LHCN-M2 (cell line): ENCODE results near the gene FAM181A. TPM values are rescaled to one million over a fixed set of nuclear protein-coding genes. Genes with fewer than 3 reads are reported as not detected.

ENCODE experiments used
- DNase-seq: peaks from one replicate; pipeline ENCODE4 v3.0.0-alpha.2; 2012; ENCODE audit warnings: low read depth
- total RNA-seq: library from RNA; depleted of rRNA; stranded (reverse); fragments of >200 nt; gene quantifications from 2 replicates; pipeline ENCODE4 v1.2.3, GENCODE V29; 2014

Gene FAM181A
- total RNA-seq, 1 experiment from 2014 or later = not detected

DNA sequence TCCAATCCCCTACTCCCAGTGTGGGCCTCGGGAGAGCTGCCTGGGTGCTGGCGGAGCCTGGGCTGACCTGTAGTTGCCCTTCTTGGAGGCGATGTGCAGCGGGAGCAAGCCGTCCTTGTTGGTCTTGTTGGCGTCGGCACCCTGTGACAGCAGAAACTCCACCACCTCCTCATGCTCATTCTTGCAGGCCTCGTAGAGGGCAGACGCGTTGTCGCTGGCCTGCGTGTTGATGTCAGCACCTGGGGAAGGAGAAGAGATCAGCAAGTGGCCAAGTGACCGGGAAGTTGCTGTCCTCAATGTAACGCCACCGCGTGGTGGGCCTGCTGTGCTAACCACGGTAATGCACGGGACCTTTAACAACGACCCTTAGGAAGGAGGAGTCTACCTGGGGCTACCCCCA is 20.1 kb downstream of the FAM181A start:
- no peak for DNase-seq

DNA sequence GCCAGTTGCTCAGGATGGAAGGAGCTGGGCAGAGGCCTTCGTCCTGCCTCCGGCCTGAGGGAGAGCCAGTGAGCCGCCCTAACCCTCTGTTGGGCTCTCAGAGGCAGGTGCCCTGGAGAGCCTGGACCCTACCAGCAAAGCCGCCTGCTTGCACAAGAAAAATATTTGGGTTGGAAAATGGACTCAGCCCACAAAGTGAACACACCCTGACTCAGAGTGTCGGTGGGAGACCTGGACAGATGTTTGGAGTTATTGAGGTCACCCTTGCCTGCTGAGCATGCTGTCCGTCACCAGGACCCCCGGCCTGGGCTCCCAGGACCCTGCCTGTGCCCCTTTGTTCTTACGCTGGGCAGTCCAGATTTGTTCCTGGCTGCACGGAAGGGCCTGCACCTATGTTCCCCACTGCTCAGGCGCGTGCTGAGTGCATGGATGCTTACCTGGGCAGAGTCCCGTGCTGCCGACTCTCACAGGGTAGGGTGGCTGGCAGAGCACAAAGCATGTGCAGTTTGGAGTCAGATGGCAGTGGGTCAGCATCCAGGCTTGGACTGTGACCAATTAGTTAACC is 22.4 kb downstream of the FAM181A start:
- DNase-seq = no peak

DNA sequence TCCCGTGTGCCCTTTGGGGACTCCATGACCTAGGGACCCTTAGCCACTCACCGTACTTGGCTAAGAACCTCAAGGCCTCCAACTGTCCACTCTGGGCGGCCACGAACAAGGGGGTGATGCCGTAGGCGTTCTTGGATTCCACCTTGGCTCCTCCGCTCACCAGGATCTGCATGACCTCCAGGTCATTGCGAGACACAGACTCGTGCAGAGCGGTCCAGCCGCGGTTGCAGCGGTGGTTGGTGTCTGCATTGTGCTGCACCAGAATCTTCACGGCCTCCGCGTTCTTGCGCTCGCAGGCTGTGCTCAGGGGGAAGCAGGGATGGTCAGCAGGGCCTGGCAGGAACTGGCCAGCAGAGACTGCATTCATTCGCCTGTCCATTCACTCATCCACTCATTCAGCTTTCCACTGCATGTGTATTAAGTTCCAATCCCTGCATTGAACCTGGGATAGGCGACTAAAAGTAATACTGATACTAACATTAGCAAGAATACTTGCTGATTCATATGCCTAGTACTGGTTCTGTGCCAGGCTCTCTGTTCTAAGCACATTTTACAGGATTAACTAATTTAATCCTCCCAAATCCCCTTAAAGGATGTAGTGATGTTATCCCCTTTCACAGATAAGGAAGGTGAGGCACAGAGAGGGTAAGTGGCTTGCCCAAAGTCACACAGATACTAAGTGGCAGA is 23.9 kb downstream of the FAM181A start:
- no peak for DNase-seq

DNA sequence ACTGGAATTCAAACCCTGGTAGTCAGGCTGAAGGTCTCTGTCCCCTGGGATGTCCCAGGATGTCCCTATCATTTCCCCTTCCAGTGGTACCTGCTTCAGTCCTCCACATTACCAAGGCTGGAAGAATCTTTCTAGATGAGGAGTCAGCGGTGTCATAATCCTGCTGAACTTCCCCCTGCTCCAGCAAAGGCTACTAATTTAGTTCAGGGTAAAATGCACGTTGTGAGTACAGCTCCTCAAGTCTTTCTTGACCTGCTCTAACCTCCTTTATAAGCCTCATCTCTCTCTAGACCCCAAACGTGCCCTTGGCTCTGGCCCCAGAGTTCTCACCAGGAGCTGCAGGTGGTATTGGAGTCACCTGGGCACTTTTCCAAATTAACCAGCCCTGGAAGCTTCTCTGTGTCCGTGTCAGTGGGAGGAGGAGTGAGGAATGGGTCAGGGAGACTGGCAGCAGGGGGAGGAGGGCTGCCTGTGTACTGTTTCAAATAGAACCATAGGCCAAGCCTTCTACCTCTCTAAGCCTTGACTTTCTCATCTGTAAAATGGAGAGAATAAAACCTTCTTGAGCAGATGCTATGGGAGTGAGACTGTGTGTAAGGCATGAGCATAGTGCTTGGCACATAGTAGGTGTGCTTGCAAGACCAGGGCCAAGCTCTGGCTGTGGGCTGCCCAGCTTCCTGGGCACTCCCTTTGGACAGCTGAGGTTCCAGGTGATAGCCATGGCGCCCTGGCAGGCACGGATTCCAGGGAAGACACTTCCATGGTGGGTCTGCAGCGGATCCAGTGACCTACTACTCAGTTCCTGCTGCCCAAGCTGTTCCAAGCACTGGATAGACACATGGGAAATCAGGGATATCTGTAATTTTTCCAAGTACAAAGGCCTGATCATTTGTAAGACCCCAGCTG is 24.7 kb downstream of the FAM181A start:
- no peak for DNase-seq

DNA sequence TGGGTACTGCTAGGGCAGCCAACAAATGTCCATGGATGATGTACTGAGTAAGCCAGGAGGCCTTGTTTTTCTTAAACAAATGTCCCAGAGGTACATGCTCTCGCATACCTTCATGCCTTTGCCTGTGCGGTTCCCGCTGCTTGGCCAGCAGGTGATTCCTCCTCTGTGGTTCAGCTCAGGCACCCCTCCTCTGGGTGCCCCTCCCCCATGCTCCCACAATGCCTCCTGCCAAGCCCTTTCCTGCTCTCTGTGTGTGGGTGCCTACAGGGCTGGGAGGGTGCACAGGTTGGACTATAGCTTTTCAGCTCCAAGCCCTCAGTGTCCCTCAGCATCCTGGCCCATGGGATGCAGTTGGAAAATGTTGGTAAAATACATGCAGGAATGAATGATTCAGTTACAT is 25.7 kb downstream of the FAM181A start:
- DNase-seq = no peak

DNA sequence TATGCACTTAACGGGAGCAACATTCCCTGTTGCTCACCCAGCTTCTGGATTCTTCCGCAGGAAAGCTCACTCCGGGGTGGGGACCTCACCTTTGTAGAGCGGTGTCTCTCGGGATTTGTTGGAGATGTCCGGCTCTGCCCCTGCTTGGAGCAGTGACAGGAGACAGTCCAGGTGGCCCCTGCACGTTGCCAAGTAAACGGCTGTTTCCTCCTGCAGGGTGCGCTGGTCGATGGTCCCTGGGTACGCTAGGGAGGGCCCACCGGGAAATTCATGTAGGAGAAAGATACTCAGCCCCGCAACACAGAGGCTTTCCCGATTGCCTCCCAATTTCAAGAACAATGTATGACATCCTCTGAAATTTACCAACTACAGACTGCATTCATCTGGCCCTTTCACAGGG is 26.1 kb downstream of the FAM181A start:
- no peak for DNase-seq

DNA sequence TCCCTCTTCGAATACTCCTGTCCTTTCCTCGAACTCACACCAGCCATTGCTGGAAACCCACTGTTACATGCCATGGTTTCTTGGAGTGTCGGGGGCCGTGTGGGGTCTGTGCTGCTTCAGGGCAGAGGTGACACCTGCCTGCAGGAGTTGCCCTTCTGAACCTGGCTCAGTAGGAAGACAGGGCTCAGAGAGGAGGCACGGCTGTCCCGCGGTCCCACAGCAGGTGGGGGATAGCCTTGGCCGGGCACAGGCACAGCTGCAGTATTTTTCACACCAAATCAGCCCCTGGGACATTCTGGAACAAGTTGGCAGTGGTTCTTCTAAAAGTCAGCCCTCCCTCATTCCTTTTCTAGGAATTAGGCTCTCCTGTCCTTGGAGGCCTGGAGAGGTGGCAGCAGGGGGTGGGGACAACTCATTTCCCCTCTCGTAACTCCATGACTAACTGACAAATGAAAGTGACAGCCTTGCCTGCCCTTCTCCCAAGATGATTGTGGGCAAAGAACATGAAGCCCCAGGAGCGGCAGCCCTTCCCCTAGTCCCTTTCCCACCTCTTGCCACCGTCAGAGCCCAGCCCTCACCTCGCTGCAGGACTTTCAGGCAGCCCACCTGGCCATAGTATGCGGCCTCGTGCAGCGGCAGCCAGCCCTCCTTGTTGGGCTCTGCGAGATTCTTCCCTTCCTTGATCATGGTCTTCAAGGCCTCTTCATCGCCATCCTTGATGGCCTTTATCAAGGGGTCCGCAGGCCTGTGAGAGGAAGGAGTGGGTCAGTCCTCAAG is 26.8 kb downstream of the FAM181A start:
- DNase-seq = no peak

DNA sequence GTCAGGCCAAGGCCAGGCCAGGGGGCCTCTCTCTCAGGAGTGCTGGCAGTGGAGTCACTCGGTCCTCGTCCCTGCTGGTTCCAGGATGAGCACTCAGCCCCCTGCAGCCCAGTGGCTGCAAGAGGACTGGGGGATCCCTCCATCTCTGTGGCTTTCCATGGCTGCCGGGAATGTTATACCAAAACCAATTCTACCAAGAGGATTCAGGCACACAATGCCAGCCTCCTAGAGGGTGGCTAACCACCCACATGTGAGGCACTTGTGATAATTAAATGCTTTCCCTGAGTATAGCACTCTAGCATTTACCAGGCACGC is 27.3 kb downstream of the FAM181A start:
- no peak for DNase-seq

DNA sequence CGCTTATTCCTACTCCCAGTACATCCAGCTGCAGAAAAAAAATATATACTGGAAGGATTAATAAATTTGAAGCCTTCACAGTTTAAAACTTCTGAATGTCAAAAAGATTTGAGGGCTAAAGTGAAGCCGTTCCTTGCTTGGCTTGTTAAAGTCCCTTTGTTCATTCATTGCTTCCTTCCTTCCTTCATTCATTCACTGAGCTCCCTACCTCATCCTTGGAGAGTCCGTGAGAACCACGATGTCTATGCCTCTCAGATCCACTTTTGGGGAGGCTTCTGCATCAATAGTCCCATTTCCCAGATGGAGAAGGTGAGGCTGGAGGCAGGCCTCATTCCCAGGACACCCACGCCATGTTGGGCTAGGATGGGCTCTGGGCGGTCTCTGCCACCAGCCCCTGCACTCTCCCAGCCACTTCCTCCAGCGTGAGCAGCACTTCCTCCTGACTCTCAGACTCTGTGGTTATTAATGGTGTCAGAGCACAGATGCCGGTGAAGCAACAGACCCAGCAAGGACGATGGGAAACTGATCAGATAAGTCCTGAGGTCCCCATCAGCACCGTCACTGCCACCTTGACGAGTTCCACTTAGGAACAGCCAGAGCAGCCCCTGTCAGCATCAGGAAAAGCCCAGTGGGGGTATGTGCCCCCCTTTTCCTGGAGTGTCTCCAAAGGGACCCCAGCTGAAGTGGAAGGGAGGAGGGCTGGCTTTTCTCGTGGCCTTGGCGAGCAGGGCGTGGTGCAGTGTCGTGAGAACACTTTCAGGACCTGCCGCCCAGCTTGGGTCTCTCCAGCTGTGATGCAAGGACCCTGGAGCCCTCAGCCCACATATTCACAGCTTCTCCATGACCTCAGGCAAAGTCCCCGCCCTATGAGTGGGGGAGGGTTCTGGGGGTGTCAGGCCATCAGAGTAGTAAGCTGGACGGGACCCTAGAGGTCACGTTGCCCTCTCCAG is 28.0 kb downstream of the FAM181A start:
- DNase-seq = no peak

DNA sequence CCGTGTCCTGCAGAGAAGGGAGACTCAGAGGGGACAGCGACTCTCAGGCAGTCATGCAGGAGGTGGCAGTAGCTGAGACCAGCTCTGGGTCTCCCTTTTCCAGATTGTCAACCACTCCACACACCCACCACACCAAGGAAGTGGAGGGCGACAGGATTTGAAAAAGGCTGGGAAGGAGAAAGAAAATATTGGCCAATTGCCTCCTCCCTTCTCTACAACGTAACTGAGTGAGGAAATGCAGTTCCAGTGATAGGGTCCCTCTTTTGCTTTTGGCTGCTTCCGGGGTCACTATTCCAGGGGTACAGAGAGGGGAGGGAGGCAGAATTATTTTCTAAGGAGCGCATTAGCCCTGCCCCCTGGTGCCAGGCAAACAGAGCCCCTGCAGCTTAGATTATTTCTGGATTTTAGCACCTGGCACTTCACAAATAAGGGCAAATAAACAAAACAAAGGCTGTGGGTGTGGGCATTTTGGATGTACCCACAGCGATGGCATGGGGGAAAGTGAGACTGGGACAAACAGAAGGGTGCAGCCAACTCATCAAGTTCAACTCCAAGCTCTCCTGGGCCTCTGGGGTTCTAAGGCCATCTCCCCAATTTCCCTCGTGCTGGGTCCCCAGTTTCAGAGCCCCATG is 28.8 kb downstream of the FAM181A start:
- no peak for DNase-seq

DNA sequence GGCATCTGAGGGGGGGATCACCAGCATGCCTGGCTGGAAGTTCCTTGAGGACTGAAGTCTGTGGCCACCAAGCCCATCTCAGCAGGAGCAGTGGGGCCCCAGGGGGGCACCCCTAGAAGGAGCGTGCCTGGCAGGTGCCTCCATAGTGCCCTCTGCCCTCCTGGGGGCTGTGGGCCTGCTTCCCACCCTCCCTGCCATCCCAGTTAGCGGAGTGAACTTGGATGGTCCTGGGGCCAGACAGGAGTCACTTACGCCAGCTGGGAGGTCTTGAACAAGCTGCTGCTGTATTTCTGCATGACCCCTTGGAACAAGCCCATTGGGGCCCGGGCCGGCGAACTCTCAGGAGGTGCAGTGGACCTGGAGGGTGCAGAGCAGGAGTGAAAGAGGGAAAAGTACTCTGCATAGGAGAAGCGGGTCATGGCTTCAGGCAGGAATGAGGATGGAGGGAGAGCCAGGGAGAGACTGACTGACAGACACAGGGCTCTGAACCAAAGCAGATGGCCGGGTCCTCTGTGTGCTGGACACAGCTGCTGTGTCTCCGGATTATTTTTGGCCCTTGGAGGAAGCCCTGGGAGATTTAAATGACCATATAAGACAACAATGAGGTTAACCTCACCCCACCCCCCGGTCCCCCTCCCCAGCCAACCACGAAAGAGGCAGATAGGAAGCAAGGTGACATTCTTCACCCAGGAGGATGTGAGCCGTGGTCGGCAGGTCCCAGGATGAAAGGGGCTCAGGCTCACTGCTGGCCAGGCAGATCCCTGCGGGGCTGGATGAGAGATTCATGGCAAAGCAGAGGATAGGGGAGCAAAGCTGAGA is 29.6 kb downstream of the FAM181A start:
- DNase-seq = peak; percentile 36

DNA sequence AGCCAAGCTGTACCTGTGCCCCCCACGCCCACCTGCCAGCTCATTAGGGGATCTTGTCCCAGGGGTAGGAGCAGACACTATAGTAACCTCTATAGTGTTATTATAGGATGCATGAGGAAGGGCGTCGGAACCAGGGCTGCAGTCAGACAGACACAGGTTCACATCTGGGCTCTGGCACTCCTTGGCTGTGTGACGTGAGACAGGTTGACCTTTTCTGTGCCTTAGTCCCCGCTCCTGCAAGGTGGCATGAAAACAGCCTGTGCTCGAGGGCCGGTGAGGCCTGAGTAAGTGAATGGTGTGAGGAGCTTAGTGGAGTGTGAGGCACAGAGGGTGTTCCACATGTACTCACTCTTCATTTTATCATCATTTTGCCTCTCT is 30.2 kb downstream of the FAM181A start:
- DNase-seq = no peak

DNA sequence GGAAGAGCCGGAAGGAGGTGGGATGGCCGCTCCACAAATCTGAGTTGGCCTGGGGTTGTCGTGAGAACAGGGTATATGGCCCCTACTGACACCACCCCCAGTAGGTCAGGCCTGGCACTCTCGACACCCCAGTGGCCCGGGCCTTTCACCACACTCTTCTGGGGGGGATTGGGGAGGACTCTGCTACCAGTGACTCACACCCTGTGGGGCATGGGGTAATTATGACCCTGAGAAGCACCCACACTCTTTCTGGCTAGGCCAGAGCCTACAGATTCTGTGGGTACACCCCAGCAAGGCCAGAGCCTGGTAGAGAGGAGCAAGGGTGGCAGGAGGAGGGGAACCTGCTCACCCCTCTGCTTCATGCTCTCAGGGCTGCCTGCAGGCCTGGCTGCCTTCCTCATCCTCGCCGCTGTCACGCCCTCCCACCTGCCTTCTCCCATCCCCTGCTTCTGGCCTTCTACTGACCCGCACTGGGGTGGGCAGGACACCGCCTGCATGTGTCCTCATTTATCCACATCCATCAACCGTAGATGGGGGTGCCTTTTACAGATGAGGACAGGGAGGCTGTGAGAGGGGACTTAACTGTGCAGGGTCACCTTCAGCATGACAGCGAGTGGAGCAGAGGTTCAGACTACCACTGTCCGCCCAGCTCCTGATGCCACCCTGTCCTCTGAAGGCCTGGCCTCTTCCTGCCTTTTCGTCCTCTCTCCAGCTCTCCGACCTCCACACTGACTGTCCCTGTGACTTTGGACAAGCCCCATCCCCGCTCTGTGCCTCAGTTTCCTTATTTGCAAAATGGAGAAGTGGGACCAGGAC is 30.8 kb downstream of the FAM181A start:
- no peak for DNase-seq

DNA sequence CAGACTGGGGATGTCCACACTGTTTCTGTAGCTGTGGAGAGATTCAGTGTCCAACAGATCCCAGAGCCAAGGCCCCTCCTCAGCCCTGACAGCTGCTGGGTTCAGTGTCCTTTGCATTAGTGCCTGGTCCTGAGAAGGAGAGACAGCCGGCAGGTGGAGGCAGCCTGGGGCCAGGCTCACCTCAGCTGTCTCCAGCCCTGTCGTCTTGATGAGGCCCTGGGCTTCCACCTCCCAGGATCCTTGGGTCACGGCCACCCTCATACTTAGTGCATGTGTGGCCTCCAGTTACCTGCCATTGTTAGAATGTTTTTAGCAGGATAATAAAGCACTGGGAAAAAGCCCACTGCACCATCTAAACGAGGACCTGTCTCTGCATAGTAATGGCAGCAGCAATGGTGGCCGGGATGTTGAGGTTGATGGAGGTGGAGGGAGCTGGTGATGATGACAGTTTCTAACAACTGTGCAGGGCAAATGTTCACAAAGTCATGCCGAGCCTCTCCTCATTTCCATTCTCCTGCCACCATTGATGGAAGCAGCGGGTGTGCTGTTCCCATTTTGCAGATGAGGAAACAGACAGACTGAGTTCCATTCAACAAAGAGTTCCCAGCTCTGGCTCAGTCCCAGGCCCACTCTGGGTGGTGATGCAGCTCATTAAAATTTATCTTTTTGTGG is 31.6 kb downstream of the FAM181A start:
- no peak for DNase-seq

DNA sequence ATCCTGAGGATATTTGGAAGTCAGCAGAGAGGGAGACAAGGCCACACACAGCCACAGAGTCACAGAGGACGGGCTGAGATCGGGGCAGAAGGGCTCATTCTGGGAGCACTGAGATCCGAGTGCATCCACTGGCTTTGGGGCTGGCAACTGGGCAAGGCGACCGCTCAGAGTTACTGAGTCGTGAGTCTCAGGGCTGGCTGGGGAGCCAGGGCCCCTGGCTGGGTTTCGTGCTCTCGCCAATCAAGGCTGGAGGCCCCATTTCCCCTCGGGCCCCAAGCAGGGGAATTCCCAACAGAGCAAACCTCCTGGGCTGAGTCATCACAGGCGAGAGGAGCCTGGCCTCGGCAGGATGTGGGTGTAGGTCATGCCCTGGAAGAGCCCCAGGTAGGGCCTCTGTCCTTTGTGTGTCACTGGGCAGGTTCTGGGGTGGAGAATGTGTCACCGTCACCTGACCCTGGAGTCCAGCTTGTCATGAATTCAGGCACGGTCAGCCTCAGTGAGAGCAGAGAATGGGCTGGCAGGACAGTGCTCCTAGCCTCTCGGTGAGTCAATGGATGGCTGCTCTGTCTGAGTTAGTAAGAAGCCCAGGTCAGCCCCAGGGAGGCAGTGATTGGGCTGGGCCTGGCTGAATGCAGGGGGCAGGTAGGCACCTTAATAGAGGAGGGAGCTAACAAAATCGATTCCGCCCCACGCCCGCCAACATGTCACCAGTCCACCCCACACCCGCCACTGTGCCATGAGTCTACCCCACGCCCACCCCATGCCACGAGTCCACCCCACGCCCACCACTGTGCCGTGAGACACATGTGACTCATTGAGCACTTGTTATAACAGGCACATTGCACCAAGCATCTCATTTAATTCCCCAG is 32.3 kb downstream of the FAM181A start:
- DNase-seq = peak; percentile 55

DNA sequence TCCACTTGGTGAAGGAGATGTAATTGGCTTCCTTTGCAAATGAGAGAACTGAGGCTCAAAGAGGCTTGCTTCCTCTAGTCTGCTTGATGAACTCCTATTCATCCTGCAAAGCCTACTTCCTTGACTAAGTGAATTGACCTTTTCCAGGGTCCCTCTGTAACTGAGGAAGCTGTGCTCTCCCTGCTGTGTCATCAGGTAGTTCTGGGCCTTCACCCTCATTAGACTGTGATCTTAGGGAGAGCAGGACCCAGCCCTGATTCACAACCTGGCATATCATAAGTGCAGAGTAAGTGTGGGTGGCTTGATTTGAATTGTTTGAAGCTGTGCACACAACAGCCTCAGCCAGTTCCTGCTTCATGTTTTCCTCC is 32.9 kb downstream of the FAM181A start:
- no peak for DNase-seq

DNA sequence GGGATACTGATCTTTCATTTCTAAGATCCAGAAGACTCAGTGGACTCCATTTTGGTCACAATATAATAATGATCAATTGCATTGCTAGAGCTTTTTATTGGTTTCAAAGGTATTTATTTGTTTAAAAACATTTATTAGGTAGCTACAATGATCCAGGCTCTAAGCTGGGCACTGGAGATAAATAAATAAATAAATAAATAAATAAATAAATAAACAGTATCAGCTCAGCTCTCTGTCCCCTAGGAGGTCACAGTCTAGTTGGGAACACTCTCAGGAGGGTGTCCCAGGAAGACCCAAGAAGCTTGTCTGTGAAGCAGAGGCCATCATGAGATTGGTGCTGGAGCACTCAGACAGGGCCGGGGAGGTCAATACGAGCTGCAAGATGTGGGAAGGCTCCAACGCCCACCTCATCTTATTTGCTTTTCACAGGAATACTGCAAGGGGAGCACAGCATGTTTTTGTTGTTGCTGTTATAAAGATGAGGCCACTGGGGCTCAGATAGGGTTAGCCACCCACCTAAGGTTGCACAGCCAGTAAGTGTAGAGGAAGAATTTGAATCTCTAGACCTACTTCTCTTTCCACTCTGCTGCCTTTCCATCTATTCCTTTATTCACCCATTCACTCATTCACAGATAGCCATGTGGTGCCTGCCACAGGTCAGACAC is 33.8 kb downstream of the FAM181A start:
- no peak for DNase-seq
